ENCODE measurements around the gene CLTB. TPM values are rescaled to one million over a fixed set of nuclear protein-coding genes. Genes with fewer than 3 reads are reported as not detected.
A peak's percentile ranks its signal among the peaks of the same experiment; 100 is the strongest.

CLTB gene
- total and polyA plus RNA-seq, 2 experiments from 2014 or later = 26.8 to 34.0 TPM

DNA sequence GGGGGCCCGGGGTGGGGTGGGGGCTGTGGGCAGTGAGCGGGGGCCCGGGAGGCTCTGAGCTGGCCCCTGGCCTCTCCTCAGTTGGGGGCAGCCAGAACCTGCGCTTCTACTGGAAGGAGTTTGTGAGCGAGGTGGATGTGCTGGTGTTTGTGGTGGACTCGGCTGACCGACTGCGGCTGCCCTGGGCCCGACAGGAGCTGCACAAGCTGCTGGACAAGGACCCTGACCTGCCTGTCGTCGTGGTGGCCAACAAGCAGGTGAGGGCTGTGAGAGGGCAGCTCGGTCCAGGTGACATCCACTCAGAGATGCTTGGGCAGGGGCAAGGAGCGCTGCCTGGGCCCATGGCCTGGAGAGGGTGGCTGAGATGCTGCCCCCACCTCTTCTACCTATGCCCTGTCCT is 47.6 kb downstream of the CLTB start:
- Histone ChIP-seq H3K27me3 (ENCODE audit: insufficient read depth) (peaks cover 39% of the 10 kb centered on the region), H3K79me2 (replicated peaks; ENCODE audit: insufficient read depth) (no peaks in the 10 kb centered on the region), H3K36me3 (ENCODE audit: insufficient read depth) (no peaks in the 10 kb centered on the region), H3K4me1 (ENCODE audit: insufficient read depth) (peaks cover 3% of the 10 kb centered on the region; the same call in 1 of the 2 replicates), H3K27ac (ENCODE audit: low read depth) (no peak overlapping the region), H3F3A (replicated peaks; ENCODE audit: low read depth) (no peaks in the 10 kb centered on the region), H3K9me2 (ENCODE audit: insufficient read depth) (no peaks in the 10 kb centered on the region), H4K20me1 (replicated peaks; ENCODE audit: insufficient read depth) (0 out of 2 replicates have a peak, but pooled peaks cover 6% of the 10 kb centered on the region), H2AFZ (no peak overlapping the region), H3K4me2 (no peak overlapping the region), H3K4me3 (no peak overlapping the region)
- Mint-ChIP-seq H3K4me3 (no peak overlapping the region), H3K36me3 (ENCODE audit: low read depth) (peaks cover 15% of the 10 kb centered on the region), H3K27me3 (ENCODE audit: insufficient read depth, low read depth, poor library complexity) (peaks cover 29% of the 10 kb centered on the region), H3K4me1 (peaks cover 3% of the 10 kb centered on the region; the same call in 2 of the 3 replicates), H3K9me3 (no peaks in the 10 kb centered on the region), H3K27ac (no peak overlapping the region)
- TF ChIP-seq, protein P1, sequence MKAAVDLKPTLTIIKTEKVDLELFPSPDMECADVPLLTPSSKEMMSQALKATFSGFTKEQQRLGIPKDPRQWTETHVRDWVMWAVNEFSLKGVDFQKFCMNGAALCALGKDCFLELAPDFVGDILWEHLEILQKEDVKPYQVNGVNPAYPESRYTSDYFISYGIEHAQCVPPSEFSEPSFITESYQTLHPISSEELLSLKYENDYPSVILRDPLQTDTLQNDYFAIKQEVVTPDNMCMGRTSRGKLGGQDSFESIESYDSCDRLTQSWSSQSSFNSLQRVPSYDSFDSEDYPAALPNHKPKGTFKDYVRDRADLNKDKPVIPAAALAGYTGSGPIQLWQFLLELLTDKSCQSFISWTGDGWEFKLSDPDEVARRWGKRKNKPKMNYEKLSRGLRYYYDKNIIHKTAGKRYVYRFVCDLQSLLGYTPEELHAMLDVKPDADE (IDR thresholded peaks at IDR 0.05) = no peak
- TF ChIP-seq CREB1 (CRISPR knock-in tag; IDR thresholded peaks at IDR 0.05; ENCODE audit: low read depth) (no peak), JUNB (IDR thresholded peaks at IDR 0.05; ENCODE audit: unreplicated experiment) (no peak), POLR2AphosphoS5 (IDR thresholded peaks at IDR 0.05; ENCODE audit: low read depth) (no peak), ZNF331 (CRISPR knock-in tag; IDR thresholded peaks at IDR 0.05; ENCODE audit: low read depth) (no peak)
- ATAC-seq (no peak), DNase-seq (ENCODE audit: low spot score) (no peak)

DNA sequence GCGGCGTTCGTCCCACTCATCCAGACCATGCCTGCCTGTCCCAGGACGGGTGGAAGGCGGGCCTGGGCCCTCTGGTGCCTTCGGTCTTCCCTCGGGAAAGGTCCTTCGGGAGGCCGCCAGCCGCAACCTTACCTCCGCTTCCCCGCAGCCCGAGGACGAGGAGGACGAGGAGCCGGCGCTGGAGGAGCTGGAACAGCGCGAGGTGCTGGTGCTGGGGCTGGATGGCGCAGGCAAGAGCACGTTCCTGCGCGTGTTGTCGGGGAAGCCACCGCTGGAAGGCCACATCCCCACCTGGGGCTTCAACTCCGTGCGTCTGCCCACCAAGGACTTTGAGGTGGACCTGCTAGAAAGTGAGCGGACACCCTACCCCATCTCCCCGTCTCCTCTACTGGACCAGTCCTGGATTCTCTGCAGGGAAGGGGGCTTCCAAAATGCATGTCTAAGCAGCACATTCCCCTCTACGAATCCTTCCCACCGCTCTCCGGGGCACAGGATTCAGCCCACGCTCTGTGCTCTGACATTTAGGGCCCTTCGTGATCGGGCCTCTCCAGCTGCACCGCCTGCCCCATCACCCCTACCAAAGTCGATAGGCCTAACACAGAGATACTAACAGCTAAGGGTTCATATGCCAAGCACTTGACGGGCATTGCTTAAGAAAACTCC is 50.0 kb downstream of the CLTB start:
- Mint-ChIP-seq H3K4me3 (peak overlapping the region; percentile 72), H3K36me3 (ENCODE audit: low read depth) (peaks cover 15% of the 10 kb centered on the region), H3K27me3 (ENCODE audit: insufficient read depth, low read depth, poor library complexity) (peaks cover 44% of the 10 kb centered on the region), H3K9me3 (no peaks in the 10 kb centered on the region), H3K27ac (no peak overlapping the region), H3K4me1 (peaks cover 3% of the 10 kb centered on the region; the same call in 2 of the 3 replicates)
- Histone ChIP-seq H3K27ac (ENCODE audit: low read depth) (no peak overlapping the region), H3K4me1 (ENCODE audit: insufficient read depth) (peaks cover 3% of the 10 kb centered on the region; the same call in 1 of the 2 replicates), H3K36me3 (ENCODE audit: insufficient read depth) (no peaks in the 10 kb centered on the region), H3K9me2 (ENCODE audit: insufficient read depth) (no peaks in the 10 kb centered on the region), H3K27me3 (ENCODE audit: insufficient read depth) (peaks cover 57% of the 10 kb centered on the region), H3K4me2 (peak overlapping the region; percentile 88), H3K79me2 (replicated peaks; ENCODE audit: insufficient read depth) (no peaks in the 10 kb centered on the region), H2AFZ (peak overlapping the region; percentile 96), H3F3A (replicated peaks; ENCODE audit: low read depth) (no peaks in the 10 kb centered on the region), H4K20me1 (replicated peaks; ENCODE audit: insufficient read depth) (peaks cover 6% of the 10 kb centered on the region; the same call in 1 of the 2 replicates), H3K4me3 (peak overlapping the region; percentile 83)
- DNase-seq (ENCODE audit: low spot score) (peak; percentile 83), ATAC-seq (peak; percentile 22)
- TF ChIP-seq REST (IDR thresholded peaks at IDR 0.05; ENCODE audit: unreplicated experiment) = no peak
- no peak for TF ChIP-seq EZH2phosphoT487 (IDR thresholded peaks at IDR 0.05; ENCODE audit: unreplicated experiment)
- TF ChIP-seq ZNF462 (CRISPR knock-in tag; IDR thresholded peaks at IDR 0.05) = no peak
- TF ChIP-seq JUNB (IDR thresholded peaks at IDR 0.05; ENCODE audit: unreplicated experiment) = no peak
- no peak for TF ChIP-seq POLR2AphosphoS5 (IDR thresholded peaks at IDR 0.05; ENCODE audit: low read depth)
- no peak for TF ChIP-seq ZNF331 (CRISPR knock-in tag; IDR thresholded peaks at IDR 0.05; ENCODE audit: low read depth)
- TF ChIP-seq CREB1 (CRISPR knock-in tag; IDR thresholded peaks at IDR 0.05; ENCODE audit: low read depth) = no peak
